GM12878 (cell line): ENCODE results near the gene ZNF646. TPM values are rescaled to one million over a fixed set of nuclear protein-coding genes. Genes with fewer than 3 reads are reported as not detected.

Experiments used
- CREM ChIP-seq: IDR thresholded peaks from 2 replicates; pipeline ENCODE4 v1.6.1; 2014; ENCODE audit warnings: antibody characterized with exemption, low read depth
- DPF2 ChIP-seq: fragments of 450-650 bp; IDR thresholded peaks from 2 replicates; pipeline ENCODE4 v1.6.1; 2017; ENCODE audit warnings: mild to moderate bottlenecking
- FOXK2 ChIP-seq: fragments of 450-650 bp; IDR thresholded peaks from 2 replicates; pipeline ENCODE4 v1.6.1; 2017; ENCODE audit warnings: mild to moderate bottlenecking, moderate library complexity
- FOXM1 ChIP-seq: IDR thresholded peaks from 2 replicates; pipeline ENCODE4 v1.6.1; 2012; ENCODE audit warnings: low read depth, mild to moderate bottlenecking, inconsistent platforms, low read length, moderate library complexity
- JUNB ChIP-seq: IDR thresholded peaks from 2 replicates; pipeline ENCODE4 v1.6.1; 2016; ENCODE audit warnings: antibody characterized with exemption, mild to moderate bottlenecking
- KDM1A ChIP-seq: fragments of 200-600 bp; sonication (generic); IDR thresholded peaks from 2 replicates; pipeline ENCODE4 v1.6.1; 2016; ENCODE audit warnings: borderline replicate concordance
- LARP7 ChIP-seq: fragments of 450-650 bp; IDR thresholded peaks from 2 replicates; pipeline ENCODE4 v1.6.1; 2017; ENCODE audit warnings: mild to moderate bottlenecking
- NRF1 ChIP-seq: conservative IDR thresholded peaks from 2 replicates; pipeline ENCODE4 v1.6.1; 2011; ENCODE audit warnings: mild to moderate bottlenecking, low read depth, low read length, improper control_type of control experiment
- SMAD5 ChIP-seq: IDR thresholded peaks from 2 replicates; pipeline ENCODE4 v1.6.1; 2016; ENCODE audit warnings: antibody characterized with exemption, low read depth
- SRF ChIP-seq, 2 experiments: IDR thresholded peaks; 2 replicates each; pipeline ENCODE4 v1.6.1; 2011; ENCODE audit warnings: low read depth in 2 of 2, low read length in 2 of 2, mild to moderate bottlenecking in 1 of 2, moderate library complexity in 1 of 2
- STAT1 ChIP-seq: fragments of 450-650 bp; conservative IDR thresholded peaks from 2 replicates; pipeline ENCODE4 v1.6.1; 2014; ENCODE audit warnings: antibody characterized with exemption, mild to moderate bottlenecking
- TCF12 ChIP-seq: IDR thresholded peaks from 2 replicates; pipeline ENCODE4 v1.6.1; 2011; ENCODE audit warnings: low read depth, mild to moderate bottlenecking, low read length
- TCF3 ChIP-seq: IDR thresholded peaks from 2 replicates; pipeline ENCODE4 v1.6.1; 2012; ENCODE audit warnings: low read depth, mild to moderate bottlenecking, low read length, borderline replicate concordance; ENCODE audit not compliant: insufficient read depth
- YY1 ChIP-seq: IDR thresholded peaks from 2 replicates; pipeline ENCODE4 v1.6.1; 2011; ENCODE audit warnings: low read depth, mild to moderate bottlenecking, low read length
- ZBTB11 ChIP-seq: fragments of 450-650 bp; formaldehyde crosslinking; IDR thresholded peaks from 2 replicates; pipeline ENCODE4 v1.5.0; 2022; ENCODE audit warnings: mild to moderate bottlenecking, missing genetic modification characterization
- ZNF217 ChIP-seq: fragments of 450-650 bp; IDR thresholded peaks from 2 replicates; pipeline ENCODE4 v1.6.1; 2017; ENCODE audit warnings: antibody characterized with exemption, mild to moderate bottlenecking
- ZNF384 ChIP-seq: IDR thresholded peaks from 2 replicates; pipeline ENCODE4 v1.6.1; 2012; ENCODE audit warnings: low read depth, mild to moderate bottlenecking, low read length, improper control_type of control experiment, borderline replicate concordance
- polyA plus RNA-seq, 11 experiments: library from polyadenylated mRNA; depleted of rRNA in 4 of 11; unstranded in 6 of 11; stranded (reverse) in 5 of 11; fragments of >200 nt; fragmentation: Nextera tagmentation in 4 of 11; fragmentation: Illumina TruSeq in 1 of 11; extraction: Ambion mirVana in 4 of 11; extraction: Trizol in 1 of 11; gene quantifications; 1 replicate in 1 of 11; 2 replicates in 10 of 11; pipeline versions ENCODE4 v1.2.1 to v1.2.3, GENCODE V29; 2011 to 2016; ENCODE audit warnings: inconsistent platforms in 2 of 11, missing spikeins in 2 of 11, low read depth in 1 of 11
- total RNA-seq, 4 experiments: library from RNA; depleted of rRNA in 3 of 4; stranded (reverse); fragments of >200 nt in 3 of 4; fragmentation: Illumina TruSeq in 1 of 4; extraction: Trizol in 1 of 4; gene quantifications; 2 replicates each; pipeline versions ENCODE4 v1.2.1 to v1.2.3, GENCODE V29; 2013 to 2021
- TF ChIP-seq, protein P1 (sequence below): fragments of 450-650 bp; IDR thresholded peaks from 2 replicates; pipeline ENCODE4 v1.6.1; 2016; ENCODE audit warnings: mild to moderate bottlenecking
- TF ChIP-seq, protein P2 (sequence below): IDR thresholded peaks from 2 replicates; pipeline ENCODE4 v1.6.1; 2012; ENCODE audit warnings: low read depth, low read length, improper control_type of control experiment
- TF ChIP-seq, protein P3 (sequence below): fragments of 450-650 bp; IDR thresholded peaks from 2 replicates; pipeline ENCODE4 v1.6.1; 2017; ENCODE audit warnings: mild to moderate bottlenecking, moderate library complexity

ZNF646 gene
- total and polyA plus RNA-seq, 10 of the 15 experiments (the other 5 are each of a cell fraction or from before 2014, with no cell fraction given) = 0.10 to 21.8 (median 6.4) TPM

GRCh38 chr16:31032736-31033708, 41.2 kb upstream of the ZNF646 start, which contains the start of gene STX4 (continued):
- TF ChIP-seq, protein P1, sequence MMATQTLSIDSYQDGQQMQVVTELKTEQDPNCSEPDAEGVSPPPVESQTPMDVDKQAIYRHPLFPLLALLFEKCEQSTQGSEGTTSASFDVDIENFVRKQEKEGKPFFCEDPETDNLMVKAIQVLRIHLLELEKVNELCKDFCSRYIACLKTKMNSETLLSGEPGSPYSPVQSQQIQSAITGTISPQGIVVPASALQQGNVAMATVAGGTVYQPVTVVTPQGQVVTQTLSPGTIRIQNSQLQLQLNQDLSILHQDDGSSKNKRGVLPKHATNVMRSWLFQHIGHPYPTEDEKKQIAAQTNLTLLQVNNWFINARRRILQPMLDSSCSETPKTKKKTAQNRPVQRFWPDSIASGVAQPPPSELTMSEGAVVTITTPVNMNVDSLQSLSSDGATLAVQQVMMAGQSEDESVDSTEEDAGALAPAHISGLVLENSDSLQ = peak; percentile 59
- TF ChIP-seq LARP7 = peak; percentile 94
- peak; percentile 73 for TF ChIP-seq TCF12
- peak; percentile 60; the same call in 1 of the 2 replicates for TF ChIP-seq ZNF217
- TF ChIP-seq SMAD5 = no peak
- TF ChIP-seq, protein P2, sequence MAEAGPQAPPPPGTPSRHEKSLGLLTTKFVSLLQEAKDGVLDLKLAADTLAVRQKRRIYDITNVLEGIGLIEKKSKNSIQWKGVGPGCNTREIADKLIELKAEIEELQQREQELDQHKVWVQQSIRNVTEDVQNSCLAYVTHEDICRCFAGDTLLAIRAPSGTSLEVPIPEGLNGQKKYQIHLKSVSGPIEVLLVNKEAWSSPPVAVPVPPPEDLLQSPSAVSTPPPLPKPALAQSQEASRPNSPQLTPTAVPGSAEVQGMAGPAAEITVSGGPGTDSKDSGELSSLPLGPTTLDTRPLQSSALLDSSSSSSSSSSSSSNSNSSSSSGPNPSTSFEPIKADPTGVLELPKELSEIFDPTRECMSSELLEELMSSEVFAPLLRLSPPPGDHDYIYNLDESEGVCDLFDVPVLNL = peak; percentile 84
- TF ChIP-seq FOXM1 = no peak
- TF ChIP-seq NRF1 = peak; percentile 25; the same call in 1 of the 2 replicates
- TF ChIP-seq JUNB = no peak
- peak; percentile 97 to 99 for TF ChIP-seq SRF (IDR thresholded peaks at IDR 0.05; ENCODE audit: low read depth in 2 of 2, low read length in 2 of 2)
- TF ChIP-seq CREM = peak; percentile 99
- TF ChIP-seq, protein P3, sequence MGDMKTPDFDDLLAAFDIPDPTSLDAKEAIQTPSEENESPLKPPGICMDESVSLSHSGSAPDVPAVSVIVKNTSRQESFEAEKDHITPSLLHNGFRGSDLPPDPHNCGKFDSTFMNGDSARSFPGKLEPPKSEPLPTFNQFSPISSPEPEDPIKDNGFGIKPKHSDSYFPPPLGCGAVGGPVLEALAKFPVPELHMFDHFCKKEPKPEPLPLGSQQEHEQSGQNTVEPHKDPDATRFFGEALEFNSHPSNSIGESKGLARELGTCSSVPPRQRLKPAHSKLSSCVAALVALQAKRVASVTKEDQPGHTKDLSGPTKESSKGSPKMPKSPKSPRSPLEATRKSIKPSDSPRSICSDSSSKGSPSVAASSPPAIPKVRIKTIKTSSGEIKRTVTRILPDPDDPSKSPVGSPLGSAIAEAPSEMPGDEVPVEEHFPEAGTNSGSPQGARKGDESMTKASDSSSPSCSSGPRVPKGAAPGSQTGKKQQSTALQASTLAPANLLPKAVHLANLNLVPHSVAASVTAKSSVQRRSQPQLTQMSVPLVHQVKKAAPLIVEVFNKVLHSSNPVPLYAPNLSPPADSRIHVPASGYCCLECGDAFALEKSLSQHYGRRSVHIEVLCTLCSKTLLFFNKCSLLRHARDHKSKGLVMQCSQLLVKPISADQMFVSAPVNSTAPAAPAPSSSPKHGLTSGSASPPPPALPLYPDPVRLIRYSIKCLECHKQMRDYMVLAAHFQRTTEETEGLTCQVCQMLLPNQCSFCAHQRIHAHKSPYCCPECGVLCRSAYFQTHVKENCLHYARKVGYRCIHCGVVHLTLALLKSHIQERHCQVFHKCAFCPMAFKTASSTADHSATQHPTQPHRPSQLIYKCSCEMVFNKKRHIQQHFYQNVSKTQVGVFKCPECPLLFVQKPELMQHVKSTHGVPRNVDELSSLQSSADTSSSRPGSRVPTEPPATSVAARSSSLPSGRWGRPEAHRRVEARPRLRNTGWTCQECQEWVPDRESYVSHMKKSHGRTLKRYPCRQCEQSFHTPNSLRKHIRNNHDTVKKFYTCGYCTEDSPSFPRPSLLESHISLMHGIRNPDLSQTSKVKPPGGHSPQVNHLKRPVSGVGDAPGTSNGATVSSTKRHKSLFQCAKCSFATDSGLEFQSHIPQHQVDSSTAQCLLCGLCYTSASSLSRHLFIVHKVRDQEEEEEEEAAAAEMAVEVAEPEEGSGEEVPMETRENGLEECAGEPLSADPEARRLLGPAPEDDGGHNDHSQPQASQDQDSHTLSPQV = peak; percentile 72; the same call in 1 of the 2 replicates
- TF ChIP-seq FOXK2 = peak; percentile 45
- TF ChIP-seq YY1 = peak; percentile 52; the same call in 1 of the 2 replicates
- TF ChIP-seq STAT1 = no peak; the same call in 1 of the 2 replicates
- no peak for TF ChIP-seq KDM1A
- peak; percentile 67 for TF ChIP-seq ZBTB11
- peak; percentile 68; the same call in 1 of the 2 replicates for TF ChIP-seq TCF3
- no peak for TF ChIP-seq ZNF384
- TF ChIP-seq DPF2 = peak; percentile 96
